ENCODE measurements around the gene KATNAL2. TPM values are rescaled to one million over a fixed set of nuclear protein-coding genes. Genes with fewer than 3 reads are reported as not detected.

Gene KATNAL2
- polyA plus RNA-seq, 2 of the 4 experiments (the other 2 are of a cell fraction) = 4.0 to 5.4 TPM

DNA sequence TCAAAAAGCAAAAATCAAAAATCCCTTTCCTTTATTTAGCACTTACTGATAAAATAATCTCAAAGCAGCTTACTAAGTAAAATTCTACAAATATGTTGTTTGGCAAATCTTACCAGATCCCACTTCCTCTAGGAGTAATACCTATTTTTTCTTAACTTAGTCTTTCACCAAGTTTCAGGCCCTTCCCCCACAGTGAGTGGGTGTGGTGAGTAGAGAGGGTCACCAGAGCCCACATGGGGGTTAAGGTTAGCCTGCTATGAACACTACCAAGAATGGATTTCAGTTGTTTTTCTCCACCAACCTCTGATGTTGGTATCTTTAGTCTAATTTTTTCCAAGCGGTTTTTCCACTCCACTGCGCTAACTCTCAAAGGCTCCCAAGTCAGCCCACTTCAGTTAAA, 23.3 kb upstream of the KATNAL2 start:
- DNase-seq (ENCODE audit: low read depth in 1 of 2, low spot score in 1 of 2) (no peak), ATAC-seq (no peak), FAIRE-seq (no peak)
- ChIA-PET CTCF (no interaction called here), POLR2A (no interaction called here)
- H3K4me3 ChIP-seq = no peak overlapping the region
- H3K4me1 ChIP-seq = no peaks in the 10 kb centered on the region
- 96% methylated on average over 2 of the region's 2 CpGs for WGBS (ENCODE audit: missing lambda C conversion rate)
- H3K9me3 ChIP-seq = peaks cover 5% of the 10 kb centered on the region; the same call in 1 of the 3 replicates
- H3K27ac ChIP-seq = no peak overlapping the region
- TF ChIP-seq, protein P1, sequence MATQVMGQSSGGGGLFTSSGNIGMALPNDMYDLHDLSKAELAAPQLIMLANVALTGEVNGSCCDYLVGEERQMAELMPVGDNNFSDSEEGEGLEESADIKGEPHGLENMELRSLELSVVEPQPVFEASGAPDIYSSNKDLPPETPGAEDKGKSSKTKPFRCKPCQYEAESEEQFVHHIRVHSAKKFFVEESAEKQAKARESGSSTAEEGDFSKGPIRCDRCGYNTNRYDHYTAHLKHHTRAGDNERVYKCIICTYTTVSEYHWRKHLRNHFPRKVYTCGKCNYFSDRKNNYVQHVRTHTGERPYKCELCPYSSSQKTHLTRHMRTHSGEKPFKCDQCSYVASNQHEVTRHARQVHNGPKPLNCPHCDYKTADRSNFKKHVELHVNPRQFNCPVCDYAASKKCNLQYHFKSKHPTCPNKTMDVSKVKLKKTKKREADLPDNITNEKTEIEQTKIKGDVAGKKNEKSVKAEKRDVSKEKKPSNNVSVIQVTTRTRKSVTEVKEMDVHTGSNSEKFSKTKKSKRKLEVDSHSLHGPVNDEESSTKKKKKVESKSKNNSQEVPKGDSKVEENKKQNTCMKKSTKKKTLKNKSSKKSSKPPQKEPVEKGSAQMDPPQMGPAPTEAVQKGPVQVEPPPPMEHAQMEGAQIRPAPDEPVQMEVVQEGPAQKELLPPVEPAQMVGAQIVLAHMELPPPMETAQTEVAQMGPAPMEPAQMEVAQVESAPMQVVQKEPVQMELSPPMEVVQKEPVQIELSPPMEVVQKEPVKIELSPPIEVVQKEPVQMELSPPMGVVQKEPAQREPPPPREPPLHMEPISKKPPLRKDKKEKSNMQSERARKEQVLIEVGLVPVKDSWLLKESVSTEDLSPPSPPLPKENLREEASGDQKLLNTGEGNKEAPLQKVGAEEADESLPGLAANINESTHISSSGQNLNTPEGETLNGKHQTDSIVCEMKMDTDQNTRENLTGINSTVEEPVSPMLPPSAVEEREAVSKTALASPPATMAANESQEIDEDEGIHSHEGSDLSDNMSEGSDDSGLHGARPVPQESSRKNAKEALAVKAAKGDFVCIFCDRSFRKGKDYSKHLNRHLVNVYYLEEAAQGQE (IDR thresholded peaks at IDR 0.05) = no peak
- TF ChIP-seq, protein P2, sequence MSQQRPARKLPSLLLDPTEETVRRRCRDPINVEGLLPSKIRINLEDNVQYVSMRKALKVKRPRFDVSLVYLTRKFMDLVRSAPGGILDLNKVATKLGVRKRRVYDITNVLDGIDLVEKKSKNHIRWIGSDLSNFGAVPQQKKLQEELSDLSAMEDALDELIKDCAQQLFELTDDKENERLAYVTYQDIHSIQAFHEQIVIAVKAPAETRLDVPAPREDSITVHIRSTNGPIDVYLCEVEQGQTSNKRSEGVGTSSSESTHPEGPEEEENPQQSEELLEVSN (IDR thresholded peaks at IDR 0.05; ENCODE audit: borderline replicate concordance, low read depth) = no peak
- TF ChIP-seq CBX8 (IDR thresholded peaks at IDR 0.05) (no peak), HEYL (CRISPR knock-in tag; IDR thresholded peaks at IDR 0.05) (no peak), GATA3 (IDR thresholded peaks at IDR 0.05; ENCODE audit: borderline replicate concordance) (no peak), MYC (IDR thresholded peaks at IDR 0.05; ENCODE audit: borderline replicate concordance, low read length) (no peak)
- TF ChIP-seq, protein P3, sequence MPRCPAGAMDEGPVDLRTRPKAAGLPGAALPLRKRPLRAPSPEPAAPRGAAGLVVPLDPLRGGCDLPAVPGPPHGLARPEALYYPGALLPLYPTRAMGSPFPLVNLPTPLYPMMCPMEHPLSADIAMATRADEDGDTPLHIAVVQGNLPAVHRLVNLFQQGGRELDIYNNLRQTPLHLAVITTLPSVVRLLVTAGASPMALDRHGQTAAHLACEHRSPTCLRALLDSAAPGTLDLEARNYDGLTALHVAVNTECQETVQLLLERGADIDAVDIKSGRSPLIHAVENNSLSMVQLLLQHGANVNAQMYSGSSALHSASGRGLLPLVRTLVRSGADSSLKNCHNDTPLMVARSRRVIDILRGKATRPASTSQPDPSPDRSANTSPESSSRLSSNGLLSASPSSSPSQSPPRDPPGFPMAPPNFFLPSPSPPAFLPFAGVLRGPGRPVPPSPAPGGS (IDR thresholded peaks at IDR 0.05) = no peak
- TF ChIP-seq, protein P4, sequence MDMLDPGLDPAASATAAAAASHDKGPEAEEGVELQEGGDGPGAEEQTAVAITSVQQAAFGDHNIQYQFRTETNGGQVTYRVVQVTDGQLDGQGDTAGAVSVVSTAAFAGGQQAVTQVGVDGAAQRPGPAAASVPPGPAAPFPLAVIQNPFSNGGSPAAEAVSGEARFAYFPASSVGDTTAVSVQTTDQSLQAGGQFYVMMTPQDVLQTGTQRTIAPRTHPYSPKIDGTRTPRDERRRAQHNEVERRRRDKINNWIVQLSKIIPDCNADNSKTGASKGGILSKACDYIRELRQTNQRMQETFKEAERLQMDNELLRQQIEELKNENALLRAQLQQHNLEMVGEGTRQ (IDR thresholded peaks at IDR 0.05) = no peak
- H3K4me2 ChIP-seq = no peak overlapping the region

DNA sequence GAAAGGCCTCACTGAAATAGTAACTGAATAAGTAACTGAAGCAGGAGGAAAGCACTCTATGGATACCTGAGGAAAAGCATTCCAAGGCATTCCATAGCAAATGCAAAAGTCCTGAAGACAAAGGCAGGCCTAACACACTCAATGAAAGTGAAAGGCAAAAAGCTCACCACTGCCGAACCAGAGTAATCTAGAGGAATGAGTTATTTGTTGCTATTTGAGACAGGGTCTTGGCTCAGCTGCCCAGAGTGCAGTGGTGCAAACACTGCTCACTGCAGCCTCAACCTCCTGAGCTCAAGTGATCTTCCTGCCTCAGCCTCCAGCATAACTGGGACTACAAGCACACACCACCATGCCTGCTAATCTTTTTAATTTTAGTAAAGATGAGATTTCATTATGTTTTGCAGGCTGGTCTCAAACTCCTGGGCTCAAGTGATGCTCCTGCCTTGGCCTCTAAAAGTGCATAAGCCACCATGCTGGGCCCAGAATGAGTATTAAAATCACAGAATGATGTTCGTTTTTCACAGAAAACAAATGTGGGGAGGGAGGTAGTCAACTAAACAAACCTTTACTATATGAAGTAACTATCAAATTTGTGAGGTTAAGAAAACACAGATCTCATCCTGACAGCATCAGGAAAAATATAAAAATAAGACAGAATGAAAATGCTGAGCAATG, 18.0 kb upstream of the KATNAL2 start:
- Histone ChIP-seq H3K4me2 (no peak overlapping the region), H3K4me1 (no peaks in the 10 kb centered on the region), H3K27ac (no peak overlapping the region), H3K4me3 (no peak overlapping the region), H3K9me3 (no peaks in the 10 kb centered on the region)
- ATAC-seq (no peak), FAIRE-seq (no peak), DNase-seq (ENCODE audit: low read depth in 1 of 2, low spot score in 1 of 2) (no peak)
- 73% methylated on average over 2 of the region's 2 CpGs for WGBS (ENCODE audit: missing lambda C conversion rate)
- ChIA-PET POLR2A (no interaction called here), CTCF (no interaction called here)
- TF ChIP-seq TP53 (CRISPR knock-in tag; IDR thresholded peaks at IDR 0.05) = no peak
- TF ChIP-seq, protein P5, sequence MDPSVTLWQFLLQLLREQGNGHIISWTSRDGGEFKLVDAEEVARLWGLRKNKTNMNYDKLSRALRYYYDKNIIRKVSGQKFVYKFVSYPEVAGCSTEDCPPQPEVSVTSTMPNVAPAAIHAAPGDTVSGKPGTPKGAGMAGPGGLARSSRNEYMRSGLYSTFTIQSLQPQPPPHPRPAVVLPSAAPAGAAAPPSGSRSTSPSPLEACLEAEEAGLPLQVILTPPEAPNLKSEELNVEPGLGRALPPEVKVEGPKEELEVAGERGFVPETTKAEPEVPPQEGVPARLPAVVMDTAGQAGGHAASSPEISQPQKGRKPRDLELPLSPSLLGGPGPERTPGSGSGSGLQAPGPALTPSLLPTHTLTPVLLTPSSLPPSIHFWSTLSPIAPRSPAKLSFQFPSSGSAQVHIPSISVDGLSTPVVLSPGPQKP (IDR thresholded peaks at IDR 0.05; ENCODE audit: low read depth, low read length) = no peak
- TF ChIP-seq POLR2A (IDR thresholded peaks at IDR 0.05; ENCODE audit: low read length) = no peak
- TF ChIP-seq ZFP36 (IDR thresholded peaks at IDR 0.05; ENCODE audit: borderline replicate concordance, partially characterized antibody) = no peak
- TF ChIP-seq FOXS1 (CRISPR knock-in tag; IDR thresholded peaks at IDR 0.05) = no peak
- TF ChIP-seq CBX2 (IDR thresholded peaks at IDR 0.05; ENCODE audit: borderline replicate concordance, low read depth) = no peak
- no peak for TF ChIP-seq ZC3H11A (IDR thresholded peaks at IDR 0.05)
- no peak for TF ChIP-seq NFE2L2 (conservative IDR thresholded peaks at IDR 0.05; ENCODE audit: low read length)
- no peak for TF ChIP-seq ZSCAN20 (CRISPR knock-in tag; IDR thresholded peaks at IDR 0.05)
- TF ChIP-seq JUNB (IDR thresholded peaks at IDR 0.05) = no peak
- TF ChIP-seq, protein P6, sequence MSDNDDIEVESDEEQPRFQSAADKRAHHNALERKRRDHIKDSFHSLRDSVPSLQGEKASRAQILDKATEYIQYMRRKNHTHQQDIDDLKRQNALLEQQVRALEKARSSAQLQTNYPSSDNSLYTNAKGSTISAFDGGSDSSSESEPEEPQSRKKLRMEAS (IDR thresholded peaks at IDR 0.05) = no peak
- no peak for TF ChIP-seq SREBF2 (IDR thresholded peaks at IDR 0.05)
- TF ChIP-seq, protein P3 (IDR thresholded peaks at IDR 0.05) = no peak
- no peak for TF ChIP-seq RCOR1 (IDR thresholded peaks at IDR 0.05; ENCODE audit: low read depth, low read length)
- no peak for TF ChIP-seq SMC3 (IDR thresholded peaks at IDR 0.05)
- TF ChIP-seq HEYL (CRISPR knock-in tag; IDR thresholded peaks at IDR 0.05) = no peak
- TF ChIP-seq HOXB13 (CRISPR knock-in tag; IDR thresholded peaks at IDR 0.05; ENCODE audit: low read depth) = no peak
- TF ChIP-seq NPAS2 (CRISPR knock-in tag; IDR thresholded peaks at IDR 0.05; ENCODE audit: borderline replicate concordance) = no peak
- TF ChIP-seq RFX5 (IDR thresholded peaks at IDR 0.05) = no peak
- no peak for TF ChIP-seq KDM5A (IDR thresholded peaks at IDR 0.05)

All from A549 (cell line).